SH-SY5Y (cell line): ENCODE data around the gene SELENOM.

Experiments used
- GATA2 ChIP-seq: IDR thresholded peaks from 2 replicates; pipeline ENCODE4 v1.6.1; 2011; ENCODE audit warnings: mild to moderate bottlenecking, low read depth, low read length
- GATA3 ChIP-seq: IDR thresholded peaks from 2 replicates; pipeline ENCODE4 v1.6.1; 2011; ENCODE audit warnings: low read depth, mild to moderate bottlenecking, low read length, moderate library complexity

GRCh38 chr22:31099386-31099785, 8.0 kb downstream of the SELENOM start:
- TF ChIP-seq GATA2 = no peak
- TF ChIP-seq GATA3 = no peak
